HG03354 (cell line): ENCODE results near the gene KMT2C.
A peak's percentile ranks its signal among the peaks of the same experiment; 100 is the strongest.
"Not testable (repeated sequence)": the region's sequence is repeated elsewhere in the genome, so short reads cannot be mapped to it uniquely, and the experiment has no call there.

ENCODE experiments used
- ATAC-seq: cut with Tn5 transposase; IDR thresholded peaks from one replicate; pipeline ENCODE4 v1.9.1; 2021; ENCODE audit warnings: mild to moderate bottlenecking; ENCODE audit not compliant: unreplicated experiment, poor library complexity, severe bottlenecking

The KMT2C gene

GRCh38 chr7:152243464-152243863 lies 192.3 kb downstream of the KMT2C start:
- not testable (repeated sequence) for ATAC-seq

DNA sequence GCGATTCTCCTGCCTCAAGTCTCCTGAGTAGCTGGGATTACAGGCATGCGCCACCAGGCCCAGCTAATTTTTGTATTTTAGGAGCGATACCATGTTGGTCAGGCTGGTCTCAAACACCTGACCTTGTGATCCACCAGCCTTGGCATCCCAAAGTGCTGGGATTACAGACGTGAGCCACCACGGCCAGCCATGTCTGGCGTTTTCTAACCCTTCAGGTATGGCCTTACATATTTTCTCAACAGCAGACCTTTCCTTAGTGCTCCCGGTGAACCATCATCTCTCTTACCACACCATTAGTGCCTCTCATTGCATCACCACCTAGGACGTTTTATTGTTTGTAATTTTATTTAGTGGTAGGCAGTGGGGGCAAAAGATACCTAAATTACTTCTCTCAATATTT lies 194.5 kb downstream of the KMT2C start:
- ATAC-seq: not testable (repeated sequence)

DNA sequence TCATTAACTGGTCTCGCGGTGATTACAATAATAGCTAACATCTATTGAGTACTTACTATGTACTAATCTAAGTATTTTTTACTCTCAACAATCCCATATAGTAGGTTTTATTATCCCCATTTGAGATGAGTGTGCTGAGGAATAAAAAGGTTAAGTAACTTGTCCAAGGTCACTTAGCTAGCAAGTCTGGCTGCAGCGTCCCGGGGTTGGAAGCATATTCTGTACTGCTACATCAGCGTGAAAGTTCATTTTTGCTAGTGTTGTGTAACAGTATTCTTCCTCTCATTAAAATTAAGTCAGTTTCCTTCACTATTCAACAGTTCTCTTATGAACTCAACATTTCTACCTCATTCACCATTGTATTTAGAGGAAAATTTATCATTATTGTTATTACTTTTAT lies 199.5 kb downstream of the KMT2C start:
- ATAC-seq: not testable (repeated sequence)

DNA sequence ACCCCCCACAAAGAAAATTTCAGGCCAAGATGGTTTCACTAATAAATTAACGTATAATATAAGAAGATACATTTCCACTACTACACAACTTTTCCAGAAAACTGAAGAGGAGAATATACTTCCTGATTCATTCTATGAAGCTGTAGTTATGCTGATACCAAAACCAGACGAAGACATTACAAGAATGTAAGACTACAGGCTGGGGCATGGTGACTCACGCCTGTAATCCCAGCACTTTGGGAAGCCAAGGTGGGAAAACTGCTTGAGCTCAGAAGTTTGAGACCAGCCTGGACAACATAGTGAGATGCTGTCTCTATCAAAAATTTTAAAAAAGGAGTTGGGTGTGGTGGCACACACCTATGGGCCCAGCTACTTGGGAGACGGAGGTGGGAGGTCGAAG lies 201.4 kb downstream of the KMT2C start:
- ATAC-seq: not testable (repeated sequence)

DNA sequence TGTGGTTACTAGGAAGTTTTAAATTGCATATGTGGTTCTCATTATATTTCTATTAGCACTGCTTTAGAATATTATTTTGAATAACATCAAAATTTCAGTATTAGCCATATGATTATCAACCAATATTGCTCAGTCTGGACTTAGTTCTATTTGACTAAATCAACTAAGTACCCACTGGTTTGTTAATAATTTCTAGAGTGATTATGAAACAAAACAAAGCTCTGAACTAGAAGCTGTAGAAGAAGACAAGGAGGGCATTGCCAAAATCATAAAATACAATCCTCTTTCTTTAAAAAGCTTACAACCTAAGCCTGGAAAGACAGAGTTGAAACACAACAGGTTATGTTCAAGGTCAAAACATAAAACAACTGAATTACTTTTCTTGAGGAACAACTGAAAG lies 204.7 kb downstream of the KMT2C start:
- no peak for ATAC-seq

DNA sequence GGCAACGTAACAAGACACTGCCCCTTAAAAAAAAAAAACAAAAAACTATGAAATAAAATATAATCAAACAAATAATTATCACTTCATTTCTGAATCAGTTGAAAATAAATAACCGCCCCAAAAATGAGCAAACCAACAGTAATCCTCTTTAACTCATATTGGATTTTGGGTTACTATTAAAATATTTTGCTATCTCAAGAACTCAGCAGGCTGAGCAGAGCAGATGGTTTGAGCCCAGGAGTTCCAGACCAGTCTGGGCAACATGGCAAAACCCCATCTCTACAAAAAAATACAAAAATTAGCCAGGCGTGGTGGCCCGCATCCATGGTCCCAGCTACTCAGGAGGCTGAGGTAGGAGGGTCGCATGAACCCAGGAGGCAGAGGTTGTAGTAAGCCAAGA lies 216.2 kb downstream of the KMT2C start:
- not testable (repeated sequence) for ATAC-seq

GRCh38 chr7:152208766-152209165 lies 227.0 kb downstream of the KMT2C start:
- ATAC-seq: not testable (repeated sequence)

DNA sequence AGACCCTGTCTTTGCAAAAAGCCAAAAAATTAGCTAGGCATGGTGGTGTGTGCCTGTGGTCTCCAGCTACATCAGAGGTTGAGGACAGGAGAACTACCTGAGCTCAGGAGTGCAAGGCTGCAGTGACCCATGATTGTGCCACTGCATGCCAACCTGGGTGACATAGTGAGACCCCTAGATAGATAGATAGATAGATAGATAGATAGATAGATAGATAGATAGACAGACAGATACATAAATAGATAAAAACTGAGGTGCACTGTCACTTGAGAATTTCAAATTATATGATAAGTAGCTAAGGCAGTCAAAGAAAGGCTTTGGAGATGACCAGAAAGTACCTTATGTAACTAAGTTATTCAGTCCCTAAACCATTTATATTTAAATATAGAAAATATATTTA lies 231.4 kb downstream of the KMT2C start:
- ATAC-seq: not testable (repeated sequence)

- ATAC-seq: no peak
Measured at GRCh38 chr7:152203095-152203494, 232.7 kb downstream of the KMT2C start.

DNA sequence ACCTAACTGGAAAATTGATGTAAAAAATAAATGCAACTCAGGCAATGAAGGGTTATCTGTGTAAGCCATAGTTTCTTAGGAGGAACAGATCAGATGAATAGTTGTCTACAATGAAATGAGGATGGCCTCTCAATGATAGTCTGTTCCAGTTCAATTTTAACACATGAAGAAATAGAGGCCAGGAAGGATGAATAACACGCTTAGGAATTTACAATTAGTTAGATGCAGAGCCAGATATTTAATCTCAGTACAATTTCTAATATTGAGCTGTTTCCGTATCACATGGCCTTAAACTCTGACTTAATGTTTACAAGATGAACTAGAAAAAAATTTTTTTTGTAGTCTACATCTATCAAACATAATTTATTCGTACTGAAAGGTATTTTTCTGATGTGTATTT lies 233.7 kb downstream of the KMT2C start:
- ATAC-seq: no peak

- ATAC-seq: no peak
Measured at GRCh38 chr7:152200395-152200794, 235.4 kb downstream of the KMT2C start.

- no peak for ATAC-seq
Measured at GRCh38 chr7:152196391-152196790, 239.4 kb downstream of the KMT2C start.

DNA sequence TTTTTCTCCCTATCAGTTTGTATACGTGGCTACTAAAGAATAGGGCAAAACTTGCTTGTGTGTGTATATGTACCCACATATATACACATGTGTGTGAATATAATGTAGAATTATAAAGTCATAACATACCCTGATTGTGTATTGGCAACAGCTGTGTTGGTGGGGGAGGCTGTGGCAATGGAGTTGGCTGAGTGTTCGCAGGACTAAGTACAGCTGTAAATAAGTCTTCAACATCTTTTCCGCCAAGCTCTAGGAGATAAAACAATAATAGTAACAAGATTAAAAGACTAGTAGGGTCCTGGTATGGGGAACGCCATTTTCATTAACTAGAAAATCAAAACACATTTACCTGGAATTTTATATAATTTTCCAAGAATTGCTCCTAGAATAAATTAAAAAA lies 241.9 kb downstream of the KMT2C start:
- no peak for ATAC-seq

GRCh38 chr7:152189061-152189460 lies 246.7 kb downstream of the KMT2C start:
- ATAC-seq: no peak

- no peak for ATAC-seq
Measured at GRCh38 chr7:152185558-152185957, 250.2 kb downstream of the KMT2C start.

GRCh38 chr7:152180587-152180986 lies 255.2 kb downstream of the KMT2C start:
- no peak for ATAC-seq

DNA sequence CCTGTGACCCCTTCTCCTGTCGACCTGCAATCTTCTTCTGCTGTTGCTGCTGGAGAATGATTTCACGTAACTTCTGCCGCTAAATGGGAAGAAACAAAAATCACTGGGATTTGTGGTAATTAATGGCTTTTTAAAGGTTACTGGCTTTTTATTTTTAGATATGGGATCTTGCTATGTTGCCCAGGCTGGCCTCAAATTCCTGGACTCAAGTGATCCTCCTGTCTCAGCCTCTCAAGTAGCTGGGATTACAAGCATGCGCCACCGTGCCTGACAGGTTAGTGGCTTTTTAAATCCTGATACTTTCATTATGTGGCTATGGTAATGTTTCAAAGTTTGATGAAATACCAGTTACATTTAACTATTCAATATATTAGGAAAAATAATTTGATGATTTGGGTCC lies 255.8 kb downstream of the KMT2C start:
- ATAC-seq: no peak

- no peak for ATAC-seq
Measured at GRCh38 chr7:152178405-152179058, 257.3 kb downstream of the KMT2C start.

DNA sequence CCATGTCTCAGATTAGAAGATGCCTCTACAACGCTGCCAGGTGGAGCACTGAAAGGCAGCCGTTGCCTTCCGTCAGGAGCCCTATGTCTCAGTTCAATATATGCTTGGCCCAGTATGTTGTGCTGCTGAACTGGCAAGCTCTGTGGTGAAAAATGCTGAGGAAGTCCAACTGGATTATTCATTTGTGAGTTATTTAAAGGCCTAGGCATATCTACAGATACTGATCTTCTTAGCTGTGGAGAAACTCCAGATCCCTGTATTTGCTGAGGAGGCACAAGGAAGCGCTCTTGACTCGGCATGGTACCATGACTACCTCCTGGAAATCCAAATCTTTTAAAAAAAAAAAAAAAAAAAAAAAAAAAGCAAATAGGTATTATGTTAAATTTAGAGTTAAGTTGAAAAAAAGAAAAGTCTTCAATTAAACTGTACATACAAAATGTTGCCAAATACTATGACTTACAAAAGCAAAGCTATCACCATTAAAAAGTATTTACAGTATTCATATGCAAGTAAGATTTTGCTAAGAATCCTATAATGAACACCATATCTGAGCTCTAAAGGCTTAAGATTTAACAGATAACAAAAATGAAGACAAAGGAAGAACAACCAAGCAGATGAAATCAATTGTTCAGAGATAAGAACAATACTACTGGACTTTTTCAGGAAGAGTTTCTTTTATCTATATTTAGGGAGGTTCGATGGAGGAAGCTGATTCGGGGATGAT lies 258.0 kb downstream of the KMT2C start:
- ATAC-seq: no peak

DNA sequence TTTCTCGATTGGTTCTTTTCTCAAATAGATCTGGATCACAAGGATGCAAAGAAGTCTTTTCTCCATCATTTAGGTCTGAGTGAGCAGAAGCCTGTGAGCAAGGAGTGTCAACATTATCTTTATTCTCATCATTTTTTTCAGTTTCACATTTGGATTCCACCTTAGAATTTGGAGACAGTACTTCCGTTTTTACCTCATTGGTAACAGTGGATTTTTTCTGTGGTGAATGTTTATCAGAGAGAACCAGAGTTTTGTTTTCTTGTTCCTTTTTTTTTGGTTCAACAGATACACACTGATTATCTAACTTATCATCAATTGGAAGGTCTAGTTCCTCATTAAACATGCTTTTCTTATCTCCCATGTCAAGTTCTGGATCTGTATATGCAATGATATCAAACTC lies 259.0 kb downstream of the KMT2C start:
- ATAC-seq: peak; percentile 69

DNA sequence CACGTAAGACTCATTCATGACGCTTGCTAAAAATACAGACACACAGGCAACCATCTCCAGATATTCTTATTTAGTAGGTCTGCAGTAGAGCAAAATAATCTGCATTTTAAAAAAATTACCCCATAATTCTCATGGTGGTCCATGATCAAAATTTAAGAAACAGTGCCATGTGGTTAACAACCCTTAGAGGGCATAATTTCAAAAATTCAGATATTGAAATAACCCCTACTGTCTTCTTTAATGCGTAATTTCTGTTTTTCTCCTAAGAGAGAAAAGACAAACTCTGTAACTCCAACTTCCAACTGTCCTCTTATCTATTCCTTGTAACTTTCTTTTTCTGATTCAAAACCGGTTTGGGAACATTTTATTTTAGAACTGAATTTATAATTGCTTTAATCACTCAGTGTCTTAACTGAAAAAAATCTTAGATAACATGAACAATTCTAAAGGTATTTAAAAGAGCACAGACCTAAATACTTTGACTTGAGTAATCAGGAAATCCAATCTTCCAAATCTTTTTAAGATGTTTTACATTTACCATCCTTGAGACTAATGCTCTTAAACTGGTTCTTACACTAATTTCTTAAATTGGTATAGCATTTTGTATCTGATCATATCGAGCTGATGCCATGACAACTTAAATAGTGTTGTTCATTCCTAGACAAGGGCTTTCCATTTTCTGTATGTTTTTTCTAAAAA lies 262.3 kb downstream of the KMT2C start:
- no peak for ATAC-seq
